SU-DHL-6 (cell line): Measurements from ENCODE around the gene OR52L1.

ENCODE experiments used
- H2AFZ ChIP-seq: fragments of 200-600 bp; sonication (generic); 2 replicates; pipeline ENCODE4 v1.6.1; 2014; ENCODE audit warnings: low read depth, mild to moderate bottlenecking, moderate library complexity, mixed read lengths, antibody characterized with exemption, low read length; ENCODE audit not compliant: severe bottlenecking
- H3F3A ChIP-seq: fragments of 200-600 bp; shearing (Covaris generic); 2 replicates; pipeline ENCODE4 v1.6.0; 2016; ENCODE audit warnings: antibody characterized with exemption, mild to moderate bottlenecking; ENCODE audit not compliant: insufficient read depth
- H3K27ac ChIP-seq: fragments of 200-600 bp; sonication (generic); 2 replicates; pipeline ENCODE4 v1.5.1; 2016; ENCODE audit warnings: low read depth, mild to moderate bottlenecking, low read length, moderate library complexity, mixed read lengths
- H3K27me3 ChIP-seq: fragments of 200-600 bp; sonication (generic), shearing (Covaris generic); 2 replicates; pipeline ENCODE4 v1.6.0; 2014; ENCODE audit warnings: mild to moderate bottlenecking, low read length
- H3K36me3 ChIP-seq: fragments of 200-600 bp; sonication (generic); 2 replicates; pipeline ENCODE4 v1.6.1; 2014; ENCODE audit warnings: mild to moderate bottlenecking, low read length, mixed read lengths
- H3K4me2 ChIP-seq: fragments of 300-600, 200-600 bp; shearing (Covaris generic), sonication (generic); 2 replicates; pipeline ENCODE4 v1.6.0; 2014; ENCODE audit warnings: low read length, low read depth, mild to moderate bottlenecking; ENCODE audit not compliant: poor library complexity, severe bottlenecking
- H3K4me3 ChIP-seq: fragments of 200-600 bp; sonication (generic); 2 replicates; pipeline ENCODE4 v1.5.1; 2014; ENCODE audit warnings: antibody characterized with exemption, low read length, mild to moderate bottlenecking, mixed read lengths; ENCODE audit not compliant: insufficient read depth, poor library complexity, severe bottlenecking
- H3K79me2 ChIP-seq: fragments of 200-600 bp; sonication (generic); 2 replicates; pipeline ENCODE4 v1.6.1; 2014; ENCODE audit warnings: mild to moderate bottlenecking, low read length, moderate library complexity; ENCODE audit not compliant: insufficient read depth
- H3K9ac ChIP-seq: fragments of 200-600 bp; sonication (generic); 2 replicates; pipeline ENCODE4 v1.7.0; 2014; ENCODE audit warnings: mild to moderate bottlenecking, low read length
- H3K9me2 ChIP-seq: fragments of 200-600 bp; sonication (generic); replicated peaks from 2 replicates; pipeline ENCODE4 v1.6.1; 2014; ENCODE audit warnings: low read length; ENCODE audit not compliant: insufficient read depth
- H3K9me3 ChIP-seq: fragments of 200-600 bp; sonication (generic); 2 replicates; pipeline ENCODE4 v1.6.1; 2014; ENCODE audit warnings: low read length, mixed read lengths; ENCODE audit not compliant: insufficient read depth
- H4K20me1 ChIP-seq: fragments of 200-600 bp; sonication (generic); 2 replicates; pipeline ENCODE4 v1.6.1; 2014; ENCODE audit warnings: low read depth, mild to moderate bottlenecking, antibody characterized with exemption, low read length, moderate library complexity, mixed read lengths
- CTCF ChIP-seq: fragments of 200-600 bp; sonication (generic); IDR thresholded peaks from one replicate; pipeline ENCODE4 v1.5.1; 2017; ENCODE audit warnings: antibody characterized with exemption, mild to moderate bottlenecking, low read length, moderate library complexity; ENCODE audit not compliant: insufficient read depth, poor library complexity, severe bottlenecking
- EZH2phosphoT487 ChIP-seq: fragments of 200-600 bp; sonication (generic), shearing (Covaris generic); conservative IDR thresholded peaks from 2 replicates; pipeline ENCODE4 v1.6.1; 2018; ENCODE audit warnings: mild to moderate bottlenecking, antibody characterized with exemption, low read length, moderate library complexity, mixed read lengths

OR52L1 gene

GRCh38 chr11:5994791-5995190 lies 8.0 kb upstream of the OR52L1 start:
- Histone ChIP-seq H3K27me3 (no peaks in the 10 kb centered on the region), H3K4me2 (no peak overlapping the region), H3K79me2 (no peaks in the 10 kb centered on the region), H4K20me1 (no peaks in the 10 kb centered on the region), H3K27ac (no peak overlapping the region), H2AFZ (no peak overlapping the region), H3F3A (no peaks in the 10 kb centered on the region), H3K9me3 (no peaks in the 10 kb centered on the region), H3K9me2 (no peaks in the 10 kb centered on the region), H3K36me3 (no peaks in the 10 kb centered on the region), H3K9ac (no peak overlapping the region), H3K4me3 (no peak overlapping the region)
- no peak for TF ChIP-seq CTCF
- TF ChIP-seq EZH2phosphoT487 = no peak

GRCh38 chr11:5992604-5993251 lies 5.9 kb upstream of the OR52L1 start:
- peak; percentile 46 for TF ChIP-seq CTCF
- no peak for TF ChIP-seq EZH2phosphoT487
- H3K27me3 ChIP-seq = no peaks in the 10 kb centered on the region
- H3K4me2 ChIP-seq = no peak overlapping the region
- no peaks in the 10 kb centered on the region for H3K79me2 ChIP-seq
- no peak overlapping the region for H3K4me3 ChIP-seq
- no peaks in the 10 kb centered on the region for H3K9me2 ChIP-seq
- no peaks in the 10 kb centered on the region for H3K36me3 ChIP-seq
- H3K9me3 ChIP-seq = no peaks in the 10 kb centered on the region
- H3F3A ChIP-seq = no peaks in the 10 kb centered on the region
- H3K27ac ChIP-seq = no peak overlapping the region
- H4K20me1 ChIP-seq = no peaks in the 10 kb centered on the region
- H3K9ac ChIP-seq = no peak overlapping the region
- H2AFZ ChIP-seq = no peak overlapping the region

GRCh38 chr11:5992150-5992549 lies 5.4 kb upstream of the OR52L1 start:
- H3K27me3 ChIP-seq = no peaks in the 10 kb centered on the region
- TF ChIP-seq EZH2phosphoT487 (no peak), CTCF (no peak)
- H3K4me2 ChIP-seq = no peak overlapping the region
- no peaks in the 10 kb centered on the region for H3K36me3 ChIP-seq
- no peaks in the 10 kb centered on the region for H4K20me1 ChIP-seq
- H3K9me2 ChIP-seq = no peaks in the 10 kb centered on the region
- H2AFZ ChIP-seq = no peak overlapping the region
- H3K9ac ChIP-seq = no peak overlapping the region
- no peaks in the 10 kb centered on the region for H3K79me2 ChIP-seq
- H3F3A ChIP-seq = no peaks in the 10 kb centered on the region
- no peaks in the 10 kb centered on the region for H3K9me3 ChIP-seq
- no peak overlapping the region for H3K4me3 ChIP-seq
- no peak overlapping the region for H3K27ac ChIP-seq
